Measurements from ENCODE around the gene NFXL1.

The NFXL1 gene

DNA sequence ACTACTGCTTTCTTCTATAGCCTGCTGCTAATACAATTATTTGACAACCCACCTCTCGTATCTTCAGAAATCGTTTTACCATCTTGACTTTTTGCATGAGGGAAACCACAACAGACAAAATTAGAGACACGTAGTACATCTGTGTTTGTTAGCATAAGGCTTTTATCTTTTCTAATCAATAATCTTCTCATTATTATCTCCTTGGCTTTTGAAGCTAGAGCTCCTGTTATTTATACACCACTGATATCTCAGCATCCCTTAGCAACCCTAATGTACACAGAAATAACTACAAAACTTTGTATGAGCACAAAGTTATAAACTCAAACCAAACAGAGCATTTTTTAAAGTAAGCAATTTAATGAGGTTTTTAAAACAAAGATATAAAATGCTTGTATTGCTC, 116.2 kb downstream of the NFXL1 start:
- DNase-seq (ENCODE audit: low read depth): no peak
- TF ChIP-seq CTCF (conservative IDR thresholded peaks at IDR 0.05; ENCODE audit: low read depth, low read length): no peak
- no peak overlapping the region for H3K4me3 ChIP-seq (ENCODE audit: low read length)

Data from retinal pigment epithelial cell (primary cell).